ENCODE measurements around the gene SAFB2.

The SAFB2 gene

GRCh38 chr19:5540208-5540607, 82.4 kb downstream of the SAFB2 start:
- peaks cover 18% of the 10 kb centered on the region for H3K27me3 Mint-ChIP-seq
- no peaks in the 10 kb centered on the region for H3K4me1 Mint-ChIP-seq
- ATAC-seq, result no peak
- H3K36me3 Mint-ChIP-seq (ENCODE audit: low read depth), result peaks cover 1% of the 10 kb centered on the region
- H3K27ac Mint-ChIP-seq, result no peak overlapping the region
- H3K9me3 Mint-ChIP-seq, result peaks cover under 1% of the 10 kb centered on the region
- no peak overlapping the region for H3K4me3 Mint-ChIP-seq
- no peak for DNase-seq

GRCh38 chr19:5537870-5538269, 84.7 kb downstream of the SAFB2 start:
- Mint-ChIP-seq H3K27me3 (peaks cover 22% of the 10 kb centered on the region), H3K27ac (no peak overlapping the region), H3K4me3 (no peak overlapping the region), H3K36me3 (ENCODE audit: low read depth) (peaks cover 8% of the 10 kb centered on the region), H3K9me3 (peaks cover 8% of the 10 kb centered on the region), H3K4me1 (no peaks in the 10 kb centered on the region)
- ATAC-seq (no peak), DNase-seq (no peak)
